ENCODE results near the gene OR10A3. TPM values are rescaled to one million over a fixed set of nuclear protein-coding genes. Genes with fewer than 3 reads are reported as not detected.

OR10A3 gene
- total and polyA plus RNA-seq, 11 donors, result not detected

DNA sequence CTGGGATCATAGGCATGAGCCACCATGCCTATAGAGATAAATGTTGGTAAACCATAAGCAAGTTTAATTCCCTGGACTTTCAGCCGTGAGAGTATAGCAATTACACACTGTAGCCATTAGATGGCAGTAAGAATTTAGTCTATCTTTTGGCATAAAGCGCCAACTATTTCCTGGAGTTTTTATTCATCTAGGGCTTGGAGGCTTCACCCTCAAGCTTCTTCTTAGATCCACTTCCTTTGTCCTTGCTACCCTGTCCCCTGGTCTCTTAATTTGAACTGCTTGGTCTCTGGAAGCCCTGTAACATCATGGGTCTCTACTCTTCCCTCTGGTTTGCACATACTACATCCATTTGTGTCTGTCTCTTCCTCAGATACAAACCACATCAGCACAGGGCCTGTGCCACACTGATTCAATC is 48.7 kb downstream of the OR10A3 start:
- WGBS, 4 donors, result 7 to 13% (median 11%) methylated on average over 2 of the region's 2 CpGs
- no peak for TF ChIP-seq POLR2A (IDR thresholded peaks at IDR 0.05)
- TF ChIP-seq, protein P1, sequence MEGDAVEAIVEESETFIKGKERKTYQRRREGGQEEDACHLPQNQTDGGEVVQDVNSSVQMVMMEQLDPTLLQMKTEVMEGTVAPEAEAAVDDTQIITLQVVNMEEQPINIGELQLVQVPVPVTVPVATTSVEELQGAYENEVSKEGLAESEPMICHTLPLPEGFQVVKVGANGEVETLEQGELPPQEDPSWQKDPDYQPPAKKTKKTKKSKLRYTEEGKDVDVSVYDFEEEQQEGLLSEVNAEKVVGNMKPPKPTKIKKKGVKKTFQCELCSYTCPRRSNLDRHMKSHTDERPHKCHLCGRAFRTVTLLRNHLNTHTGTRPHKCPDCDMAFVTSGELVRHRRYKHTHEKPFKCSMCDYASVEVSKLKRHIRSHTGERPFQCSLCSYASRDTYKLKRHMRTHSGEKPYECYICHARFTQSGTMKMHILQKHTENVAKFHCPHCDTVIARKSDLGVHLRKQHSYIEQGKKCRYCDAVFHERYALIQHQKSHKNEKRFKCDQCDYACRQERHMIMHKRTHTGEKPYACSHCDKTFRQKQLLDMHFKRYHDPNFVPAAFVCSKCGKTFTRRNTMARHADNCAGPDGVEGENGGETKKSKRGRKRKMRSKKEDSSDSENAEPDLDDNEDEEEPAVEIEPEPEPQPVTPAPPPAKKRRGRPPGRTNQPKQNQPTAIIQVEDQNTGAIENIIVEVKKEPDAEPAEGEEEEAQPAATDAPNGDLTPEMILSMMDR (IDR thresholded peaks at IDR 0.05), result peak; percentile 48 to 79 (median 67)
- H3K27ac ChIP-seq, result no peak overlapping the region
- H3K36me3 ChIP-seq, result no peaks in the 10 kb centered on the region
- intact Hi-C loops (cut with DNase I), result loop anchor here (1.0 to 10.0 kb wide), 7 partner anchors 89 to 204 kb away; partner anchors contain the start of gene EIF3F (in 7 of the 10)
- ATAC-seq, result peak in 2 of 4 donors; percentile 45 to 56
- no peak overlapping the region for H3K4me3 ChIP-seq
- H3K9me3 ChIP-seq, result peaks cover 0 to 6% (median 0%) of the 10 kb centered on the region in 12 donors
- no peak for DNase-seq
- H3K27me3 ChIP-seq, result peaks cover 0 to 3% (median 0%) of the 10 kb centered on the region in 9 donors
- H3K4me1 ChIP-seq, result peaks cover 0 to 8% (median 0%) of the 10 kb centered on the region in 12 donors

DNA sequence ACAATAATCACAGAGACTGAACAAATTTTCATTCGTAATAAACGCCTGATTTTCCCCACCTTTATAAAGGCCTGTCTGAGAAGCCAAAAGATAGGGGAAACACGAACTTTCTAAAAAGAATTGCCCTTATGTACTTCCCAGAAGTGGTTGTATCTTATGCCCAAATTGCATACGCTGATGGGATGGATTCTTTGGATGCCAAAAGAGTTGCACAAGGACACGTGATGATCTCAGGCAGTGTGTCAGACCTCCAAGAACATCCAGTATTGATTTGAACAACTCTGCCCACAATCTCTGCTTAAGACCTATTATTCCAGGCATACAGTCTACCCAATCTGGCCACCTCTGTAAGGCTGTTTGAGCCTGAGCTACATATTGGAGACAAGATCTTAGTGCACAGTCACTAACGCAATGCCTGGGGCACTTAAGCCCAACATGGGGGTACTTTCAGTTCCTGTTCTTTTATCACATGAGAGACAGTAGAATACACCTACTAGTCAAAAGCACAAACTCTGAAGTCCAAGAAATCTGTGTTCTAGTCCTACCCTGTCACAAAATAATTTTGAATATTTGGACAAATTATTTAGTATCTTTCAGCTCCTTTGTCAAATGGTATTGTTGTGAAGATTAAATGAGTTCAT is 49.3 kb downstream of the OR10A3 start:
- H3K4me3 ChIP-seq, result no peak overlapping the region
- WGBS, 4 donors, result 32 to 35% (median 33%) methylated on average over 6 of the region's 6 CpGs
- no peaks in the 10 kb centered on the region for H3K36me3 ChIP-seq
- peak in 1 of 4 donors; percentile 28 for ATAC-seq
- TF ChIP-seq POLR2A (IDR thresholded peaks at IDR 0.05), result no peak
- TF ChIP-seq, protein P1 (IDR thresholded peaks at IDR 0.05), result no peak
- peaks cover 0 to 3% (median 0%) of the 10 kb centered on the region in 9 donors for H3K27me3 ChIP-seq
- intact Hi-C loops (cut with DNase I), result loop anchor here (1.0 to 10.0 kb wide), 6 partner anchors 90 to 205 kb away; partner anchors contain the start of gene EIF3F (in 7 of the 10)
- DNase-seq, result no peak
- H3K9me3 ChIP-seq, result peaks cover 0 to 6% (median 0%) of the 10 kb centered on the region in 12 donors
- peaks cover 0 to 8% (median 0%) of the 10 kb centered on the region in 12 donors for H3K4me1 ChIP-seq
- no peak overlapping the region for H3K27ac ChIP-seq

DNA sequence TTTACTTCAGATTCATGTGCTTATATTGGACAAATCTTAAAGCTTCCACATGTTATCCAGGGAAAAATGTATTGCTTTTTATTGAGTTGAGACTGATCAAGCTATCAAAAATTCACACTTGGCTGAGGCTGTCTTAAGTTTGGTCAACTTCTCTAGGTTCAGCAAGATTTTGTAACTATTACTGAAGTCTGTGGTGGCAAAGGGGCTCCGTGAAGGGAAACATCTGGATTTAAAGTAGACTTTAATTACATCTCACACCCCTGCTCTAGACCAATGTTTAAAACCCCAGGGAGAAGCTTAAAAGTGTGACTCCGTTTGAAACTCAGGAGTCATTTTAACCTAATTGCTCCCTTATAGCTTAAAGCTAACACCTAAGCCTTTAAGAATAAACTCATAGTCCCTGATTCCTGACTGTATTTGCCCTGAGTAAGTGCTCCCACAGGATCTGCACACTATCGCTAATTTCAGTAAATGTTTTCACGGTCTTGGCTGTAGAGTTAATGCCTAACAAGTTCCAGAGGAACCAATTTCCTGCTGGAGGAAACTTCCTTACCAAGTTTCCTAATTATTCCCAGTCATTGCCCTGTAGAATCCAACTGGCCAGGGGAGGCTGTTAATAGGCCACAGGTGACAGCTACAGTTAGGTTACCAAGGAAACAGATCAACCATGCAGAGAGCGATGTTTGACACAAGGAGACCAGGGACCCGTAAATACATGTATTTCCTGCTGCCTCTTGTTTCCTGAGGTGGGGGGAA is 50.9 kb downstream of the OR10A3 start:
- H3K36me3 ChIP-seq, result no peaks in the 10 kb centered on the region
- H3K27me3 ChIP-seq, result no peaks in the 10 kb centered on the region
- WGBS, 4 donors, result 32 to 43% (median 41%) methylated on average over 6 of the region's 6 CpGs
- intact Hi-C loops (cut with DNase I), result loop anchor here in 7 of 10 donors (5.0 to 10.0 kb wide), 4 partner anchors 92 to 207 kb away; partner anchors contain the start of gene EIF3F (in 2 of the 7)
- no peak for DNase-seq
- H3K4me3 ChIP-seq, result no peak overlapping the region
- ATAC-seq, result no peak
- H3K27ac ChIP-seq, result no peak overlapping the region
- H3K9me3 ChIP-seq, result peaks cover 0 to 4% (median 0%) of the 10 kb centered on the region in 12 donors
- no peak for TF ChIP-seq POLR2A (IDR thresholded peaks at IDR 0.05)
- TF ChIP-seq, protein P1 (IDR thresholded peaks at IDR 0.05), result no peak
- H3K4me1 ChIP-seq, result peaks cover 0 to 8% (median 0%) of the 10 kb centered on the region in 12 donors

DNA sequence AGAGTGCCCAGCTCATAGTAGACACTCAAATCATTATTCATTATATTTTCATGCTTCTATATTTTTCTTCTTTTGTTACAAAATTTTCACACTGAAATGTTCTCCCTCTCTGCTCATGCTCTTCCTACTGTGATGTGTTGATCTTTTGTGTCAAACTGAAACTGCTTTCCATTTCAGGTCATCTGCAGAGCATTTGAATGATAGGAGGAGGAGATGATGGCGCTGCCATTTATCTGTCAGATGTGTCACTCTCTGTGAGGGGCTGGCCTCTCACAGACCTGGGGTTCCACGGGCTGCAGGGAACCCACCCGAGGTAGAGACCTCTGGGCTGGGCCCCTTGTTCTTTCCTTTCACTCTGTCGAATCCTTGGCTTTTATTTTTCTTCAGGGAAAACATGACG is 51.5 kb downstream of the OR10A3 start:
- Histone ChIP-seq H3K9me3 (no peaks in the 10 kb centered on the region), H3K4me1 (peaks cover 0 to 8% (median 0%) of the 10 kb centered on the region in 12 donors), H3K36me3 (no peaks in the 10 kb centered on the region), H3K27me3 (no peaks in the 10 kb centered on the region), H3K4me3 (no peak overlapping the region), H3K27ac (no peak overlapping the region)
- intact Hi-C loops (cut with DNase I), result loop anchor here in 7 of 10 donors (5.0 to 10.0 kb wide), 4 partner anchors 92 to 207 kb away; partner anchors contain the start of gene EIF3F (in 2 of the 7)
- 56 to 69% (median 63%) methylated on average over 5 of the region's 5 CpGs for WGBS, 4 donors
- TF ChIP-seq, protein P1 (IDR thresholded peaks at IDR 0.05), result no peak
- TF ChIP-seq POLR2A (IDR thresholded peaks at IDR 0.05), result no peak
- ATAC-seq, result no peak
- DNase-seq, result no peak
